ENCODE results near the gene SNX9.
"Not testable (repeated sequence)": the region's sequence is repeated elsewhere in the genome, so short reads cannot be mapped to it uniquely, and the experiment has no call there.

The SNX9 gene

DNA sequence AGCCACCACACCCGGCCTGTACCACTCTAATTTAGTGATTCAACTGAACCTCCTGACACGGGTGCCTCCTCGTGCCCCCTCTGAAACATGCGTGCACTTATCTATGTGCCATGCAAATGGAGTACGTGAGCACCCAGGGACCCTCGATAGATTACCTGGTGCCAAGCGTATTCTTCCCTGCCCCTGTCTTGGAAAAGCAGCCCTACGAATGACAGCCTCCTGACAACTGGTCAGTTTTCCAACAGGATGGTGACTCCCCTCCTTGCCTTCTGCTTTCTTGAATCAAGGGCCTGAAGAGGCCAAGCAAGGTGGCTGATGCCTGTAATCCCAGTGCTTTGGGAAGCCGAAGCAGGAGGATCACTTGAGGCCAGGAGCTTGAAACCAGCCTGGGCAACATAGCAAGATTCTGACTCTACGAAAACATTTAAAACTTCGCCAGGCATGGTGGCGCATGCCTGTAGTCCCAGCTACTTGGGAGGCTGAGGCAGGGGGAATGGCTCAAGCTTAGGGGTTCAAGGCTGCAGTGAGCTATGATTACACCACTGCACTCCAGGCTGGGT, 133.2 kb downstream of the SNX9 start:
- ATAC-seq: no peak

DNA sequence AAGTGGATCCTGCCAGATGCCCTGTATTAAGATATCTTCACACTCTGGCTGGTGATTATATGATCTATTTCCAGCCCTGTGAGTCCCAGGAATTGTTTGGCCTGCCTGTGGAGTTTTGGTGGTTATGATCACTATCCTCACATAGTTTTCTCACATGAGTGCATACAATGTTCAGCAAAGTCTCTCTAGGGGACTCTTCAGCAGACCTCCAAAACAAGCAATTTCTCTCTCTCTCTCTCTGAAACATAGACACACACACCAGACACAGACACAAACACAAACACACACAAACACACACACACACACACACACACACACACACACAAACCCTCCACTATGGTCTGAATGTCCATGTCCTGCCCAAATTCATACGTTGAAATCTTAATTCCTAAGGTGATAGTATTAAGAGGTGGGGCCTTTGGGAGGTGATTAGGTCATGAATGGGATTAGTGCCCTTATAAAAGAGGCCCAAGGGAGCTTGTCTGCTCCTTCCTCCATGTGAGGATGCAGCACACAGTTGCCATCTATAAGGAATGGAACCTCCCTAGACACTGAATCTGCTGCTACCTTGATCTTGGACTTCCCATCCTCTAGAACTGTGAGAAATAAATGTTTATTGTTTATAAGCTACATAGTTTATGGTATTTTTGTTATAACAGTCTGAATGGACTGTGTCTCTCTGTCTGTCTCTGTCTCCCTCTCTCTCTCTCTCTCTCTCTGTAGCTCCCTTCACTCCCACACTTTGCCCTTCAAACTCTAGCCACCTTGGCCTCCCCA, 136.6 kb downstream of the SNX9 start:
- no peak for ATAC-seq

DNA sequence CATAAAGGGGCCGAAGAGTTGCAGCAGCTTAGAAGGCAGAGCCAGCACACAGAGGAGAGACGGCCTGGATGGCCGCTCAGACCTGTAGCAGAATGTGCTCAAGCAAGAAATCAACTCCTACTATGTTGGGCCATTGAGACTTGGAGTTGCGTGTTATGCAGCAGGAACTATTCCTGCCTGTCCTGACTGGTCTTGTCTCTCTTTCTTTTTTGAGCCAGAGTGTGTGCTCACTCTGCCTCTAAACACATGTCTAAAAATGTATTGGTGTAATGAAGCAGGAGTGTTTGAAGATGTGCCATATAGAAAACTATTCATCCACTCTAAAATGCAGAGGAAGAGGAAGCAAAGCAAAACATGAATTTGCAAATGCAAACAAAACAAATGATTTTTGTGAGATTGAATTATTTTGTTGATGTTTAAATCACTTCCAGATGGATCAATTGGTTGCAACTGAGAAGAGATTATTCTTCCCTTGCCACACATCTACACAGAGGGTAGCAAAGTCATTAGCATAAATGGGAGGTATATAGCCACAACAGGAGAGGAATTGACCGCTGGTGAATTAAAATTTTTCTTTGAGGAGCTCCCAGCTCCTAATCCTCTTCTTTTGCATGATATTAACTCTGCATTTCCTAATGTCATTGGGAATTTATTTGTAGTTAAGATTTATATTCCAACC, 138.2 kb downstream of the SNX9 start:
- ATAC-seq: no peak

DNA sequence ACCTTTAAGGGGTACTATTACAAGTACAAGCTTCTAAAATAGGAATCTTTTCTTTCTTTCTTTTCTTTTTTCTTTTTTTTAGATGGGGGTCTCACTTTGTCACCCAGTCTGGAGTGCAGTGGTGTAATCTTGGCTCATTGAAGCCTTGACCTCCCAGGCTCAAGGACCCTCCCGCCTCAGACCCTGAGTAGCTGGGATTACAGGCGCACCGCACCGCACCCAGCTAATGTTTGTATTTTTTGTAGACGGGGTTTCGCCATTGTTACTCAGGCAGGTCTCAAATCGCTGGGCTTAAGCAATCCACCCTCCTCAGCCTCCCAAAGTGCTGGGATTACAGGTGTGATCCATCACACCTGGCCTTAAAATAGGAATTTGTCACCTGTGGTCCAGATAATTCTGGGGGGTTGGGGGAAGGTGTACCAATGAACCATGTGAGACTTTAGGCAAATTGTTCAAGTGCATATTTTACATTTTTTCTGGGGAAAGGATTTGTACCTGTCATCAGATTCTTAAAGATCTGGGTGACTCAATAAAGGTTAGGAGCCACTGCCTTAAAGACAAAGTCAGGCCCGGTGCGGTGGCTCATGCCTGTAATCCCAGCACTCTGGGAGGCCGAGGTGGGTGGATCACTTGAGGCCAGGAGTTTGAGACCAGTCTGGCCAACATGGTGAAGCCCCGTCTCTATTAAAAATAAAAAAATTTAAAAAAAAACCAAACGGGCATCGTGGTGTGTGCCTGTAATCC, 139.0 kb downstream of the SNX9 start:
- ATAC-seq: peak in 1 of 2 donors; percentile 37

DNA sequence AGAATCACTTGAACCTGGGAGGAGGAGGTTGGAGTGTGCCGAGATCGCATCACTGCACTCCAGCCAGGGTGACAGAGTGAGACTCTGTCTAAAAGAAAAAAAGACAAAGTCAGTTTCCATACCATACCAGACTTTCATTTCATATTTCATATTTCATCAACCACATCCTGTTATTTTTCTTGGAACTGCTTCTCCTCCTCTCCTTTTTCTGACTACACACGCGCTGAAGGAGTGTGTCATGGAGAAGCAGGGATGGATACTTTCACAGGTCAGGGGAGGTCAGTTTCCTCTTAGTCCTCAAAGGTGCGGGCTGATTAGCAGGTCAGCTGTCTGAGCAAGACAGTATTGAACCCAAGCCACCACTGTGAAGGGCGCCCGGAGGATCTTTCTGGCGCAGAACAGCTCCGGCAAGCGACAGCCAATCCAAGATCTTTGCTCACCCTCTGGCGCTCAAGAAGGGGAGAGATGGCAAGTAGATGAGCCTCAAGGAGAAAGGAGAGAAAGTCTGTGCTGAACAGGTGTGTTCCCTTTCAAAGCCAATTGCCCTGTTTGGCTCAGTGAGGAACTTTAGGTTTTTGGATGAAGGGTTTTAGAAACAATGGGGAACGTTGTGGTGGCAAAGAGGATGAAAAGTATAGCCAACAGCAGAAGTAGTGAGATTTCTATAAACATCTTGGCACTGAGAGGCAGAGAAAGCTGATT, 139.7 kb downstream of the SNX9 start:
- ATAC-seq: peak; percentile 76 to 78

DNA sequence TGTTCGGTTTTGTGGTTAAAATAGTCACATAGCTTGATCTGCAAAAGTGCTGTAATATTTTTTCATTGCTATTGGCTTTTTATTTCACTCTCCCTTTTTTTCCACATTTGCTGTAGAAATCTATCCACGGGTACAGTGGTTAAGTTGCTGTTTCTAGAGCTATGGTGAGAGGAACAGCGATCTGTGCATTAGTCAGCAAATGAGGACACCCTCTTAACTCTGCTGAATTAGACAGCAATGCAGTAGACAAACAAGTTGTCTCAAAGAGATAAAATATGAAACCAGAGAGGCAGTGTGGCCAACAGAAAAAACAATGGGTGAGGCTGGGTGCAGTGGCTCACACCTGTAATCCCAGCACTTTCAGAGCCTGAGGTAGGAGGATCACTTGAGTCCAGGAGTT, 141.1 kb downstream of the SNX9 start:
- ATAC-seq: peak; percentile 23 to 42

DNA sequence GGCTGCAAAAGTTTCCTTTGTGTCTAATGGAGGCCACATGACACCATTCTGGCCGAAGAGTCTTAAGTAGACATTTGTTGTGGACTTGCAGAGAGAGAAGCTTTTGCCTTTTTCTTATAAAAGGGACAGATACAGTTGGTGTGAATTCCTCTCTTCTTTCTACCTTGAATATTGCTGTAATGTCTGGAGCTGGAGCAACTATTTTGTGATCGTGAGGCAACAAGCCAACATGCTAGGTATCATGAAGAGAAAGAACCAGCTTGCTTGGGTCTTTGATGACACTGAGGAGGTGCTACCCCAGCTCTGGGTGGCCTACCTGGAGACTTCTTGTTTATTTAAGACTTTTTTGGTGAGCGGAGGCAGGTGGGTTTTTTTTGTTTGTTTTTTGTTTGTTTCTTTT, 142.3 kb downstream of the SNX9 start:
- ATAC-seq: no peak

DNA sequence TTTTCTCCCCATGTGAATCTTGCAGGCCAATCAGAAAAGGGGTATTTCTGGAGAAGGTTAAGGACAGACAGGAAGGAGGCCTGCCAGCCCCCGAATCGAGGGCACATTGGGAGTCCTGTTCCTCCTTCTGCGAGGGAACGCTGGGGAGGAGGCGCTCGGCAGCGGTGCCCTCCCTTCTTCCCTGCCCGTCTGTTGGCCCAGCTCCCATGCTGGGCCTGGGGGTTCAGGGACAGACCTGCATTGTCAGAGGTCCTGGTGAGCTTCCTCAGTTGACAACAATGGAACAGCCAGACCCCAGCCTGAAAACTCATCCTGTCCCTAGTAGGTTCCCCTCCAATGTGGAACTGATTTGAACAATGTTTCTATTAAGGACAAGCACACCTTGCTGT, 143.5 kb downstream of the SNX9 start:
- no peak for ATAC-seq

DNA sequence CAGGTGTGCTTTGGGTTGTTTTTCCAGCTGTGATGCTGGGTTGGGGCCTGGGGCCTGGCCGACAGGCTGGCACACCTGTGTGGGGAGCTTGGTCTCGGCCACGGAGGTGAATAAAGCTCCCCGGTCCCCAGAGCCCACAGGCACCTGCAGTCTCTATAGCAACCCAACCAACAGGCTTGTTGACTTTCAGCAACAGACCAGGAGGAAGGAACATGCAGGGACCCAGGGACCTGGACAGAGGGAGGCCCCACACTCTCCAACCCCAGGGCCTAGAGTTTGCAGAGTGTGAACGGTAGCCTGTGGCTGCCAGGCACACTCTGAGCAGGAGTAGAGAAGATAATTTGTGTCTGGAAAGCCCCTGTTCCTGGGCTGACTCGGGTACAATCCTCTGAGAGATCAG, 144.0 kb downstream of the SNX9 start:
- ATAC-seq: no peak

DNA sequence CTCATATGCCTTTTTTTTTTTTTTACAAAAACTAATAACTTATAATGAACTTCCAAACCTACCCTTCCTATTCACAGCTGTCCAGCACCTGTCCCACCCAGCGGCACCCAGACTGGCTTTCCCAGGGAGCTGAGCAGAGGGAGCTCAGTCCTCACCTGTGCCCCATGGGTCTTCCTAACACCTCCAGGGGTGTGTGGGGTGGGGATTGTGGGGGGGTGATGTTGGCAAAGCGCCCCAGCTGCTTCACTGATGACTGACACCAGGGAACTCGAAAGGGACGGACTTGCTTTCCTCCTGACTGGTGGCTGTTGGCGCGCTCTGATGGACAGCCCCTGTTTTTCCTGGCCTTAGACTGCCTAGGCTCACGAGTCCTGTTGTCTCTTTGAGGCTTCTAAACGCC, 144.4 kb downstream of the SNX9 start:
- ATAC-seq: no peak

DNA sequence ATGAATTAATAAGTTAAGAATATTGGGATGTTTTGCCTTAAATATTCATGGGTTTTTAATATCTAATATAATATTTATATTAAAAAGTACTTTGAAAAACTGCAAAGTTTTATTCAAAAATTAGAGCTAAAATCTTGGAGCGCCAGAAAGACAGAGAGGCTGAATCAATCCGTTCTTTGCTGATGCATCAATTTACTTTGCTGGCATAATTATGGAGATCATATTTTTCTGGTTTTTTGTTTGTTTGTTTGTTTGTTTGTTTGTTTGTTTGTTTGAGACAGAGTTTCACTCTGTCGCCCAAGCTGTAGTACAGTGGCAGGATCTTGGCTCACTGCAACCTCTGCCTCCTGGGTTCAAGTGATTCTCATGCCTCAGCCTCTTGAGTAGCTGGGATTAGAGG, 149.1 kb downstream of the SNX9 start:
- ATAC-seq: not testable (repeated sequence)

DNA sequence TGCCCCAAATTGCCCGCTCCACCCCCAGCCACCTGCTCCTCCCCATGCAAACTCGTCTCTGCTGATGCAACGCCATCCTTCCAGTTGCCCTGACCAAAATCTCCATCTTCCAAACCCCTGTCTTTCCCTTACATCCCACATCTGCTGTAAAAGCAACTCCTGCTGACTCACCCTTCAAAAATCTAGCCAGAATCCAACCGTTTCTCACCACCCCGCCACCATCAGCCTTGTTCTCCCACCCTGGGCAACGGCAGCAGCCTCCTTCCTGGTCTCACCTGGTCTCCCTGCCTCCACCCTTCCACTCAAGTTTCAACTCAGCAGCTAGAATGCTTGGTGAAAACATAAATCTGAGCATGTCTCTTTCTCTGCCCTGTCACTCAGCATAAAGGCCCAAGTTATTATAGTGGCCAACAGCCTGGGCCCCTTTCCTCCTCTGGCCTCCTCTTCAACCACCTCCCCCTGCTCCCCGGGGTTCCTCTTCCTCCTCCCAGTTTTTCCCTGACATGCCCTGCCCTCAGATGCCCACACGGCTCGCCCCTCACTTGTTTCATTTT, 151.4 kb downstream of the SNX9 start:
- ATAC-seq: no peak

DNA sequence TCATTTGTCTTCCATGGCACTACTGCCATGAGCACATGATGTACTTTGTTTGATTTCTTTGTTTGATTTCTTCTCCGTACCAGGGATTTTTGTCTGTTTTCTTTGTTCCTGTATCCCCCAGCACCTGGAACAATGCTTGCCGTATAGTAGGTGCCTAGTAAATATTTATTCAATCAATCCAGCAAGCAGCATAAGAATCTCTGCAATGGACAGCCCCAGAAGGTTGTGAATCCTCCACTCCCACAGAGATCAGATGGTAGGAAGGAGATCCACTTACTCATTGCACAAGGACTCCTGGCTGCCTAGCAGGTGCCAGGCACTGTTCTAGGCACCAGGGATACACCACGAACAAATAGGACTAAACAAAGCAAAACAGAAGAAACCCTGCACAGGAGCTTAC, 151.9 kb downstream of the SNX9 start:
- no peak for ATAC-seq

DNA sequence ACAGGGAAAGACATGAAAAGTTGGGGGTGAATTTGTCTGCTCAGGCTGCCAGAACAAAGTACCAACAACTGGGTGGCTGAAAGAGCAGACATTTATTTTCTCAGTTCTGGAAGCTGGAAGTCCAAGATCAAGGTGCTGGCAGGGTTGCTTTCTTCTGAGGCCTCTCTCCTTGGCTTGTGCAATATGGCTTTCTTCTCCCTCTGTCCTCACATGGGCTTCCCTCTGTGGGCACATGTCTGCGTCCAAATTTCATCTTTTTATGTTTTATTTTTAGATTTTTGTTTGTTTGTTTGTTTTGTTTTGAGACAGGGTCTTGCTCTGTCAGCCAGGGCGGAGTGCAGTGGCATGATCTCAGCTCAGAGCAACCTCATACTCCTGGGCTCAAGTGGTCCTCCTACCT, 152.4 kb downstream of the SNX9 start:
- ATAC-seq: no peak

DNA sequence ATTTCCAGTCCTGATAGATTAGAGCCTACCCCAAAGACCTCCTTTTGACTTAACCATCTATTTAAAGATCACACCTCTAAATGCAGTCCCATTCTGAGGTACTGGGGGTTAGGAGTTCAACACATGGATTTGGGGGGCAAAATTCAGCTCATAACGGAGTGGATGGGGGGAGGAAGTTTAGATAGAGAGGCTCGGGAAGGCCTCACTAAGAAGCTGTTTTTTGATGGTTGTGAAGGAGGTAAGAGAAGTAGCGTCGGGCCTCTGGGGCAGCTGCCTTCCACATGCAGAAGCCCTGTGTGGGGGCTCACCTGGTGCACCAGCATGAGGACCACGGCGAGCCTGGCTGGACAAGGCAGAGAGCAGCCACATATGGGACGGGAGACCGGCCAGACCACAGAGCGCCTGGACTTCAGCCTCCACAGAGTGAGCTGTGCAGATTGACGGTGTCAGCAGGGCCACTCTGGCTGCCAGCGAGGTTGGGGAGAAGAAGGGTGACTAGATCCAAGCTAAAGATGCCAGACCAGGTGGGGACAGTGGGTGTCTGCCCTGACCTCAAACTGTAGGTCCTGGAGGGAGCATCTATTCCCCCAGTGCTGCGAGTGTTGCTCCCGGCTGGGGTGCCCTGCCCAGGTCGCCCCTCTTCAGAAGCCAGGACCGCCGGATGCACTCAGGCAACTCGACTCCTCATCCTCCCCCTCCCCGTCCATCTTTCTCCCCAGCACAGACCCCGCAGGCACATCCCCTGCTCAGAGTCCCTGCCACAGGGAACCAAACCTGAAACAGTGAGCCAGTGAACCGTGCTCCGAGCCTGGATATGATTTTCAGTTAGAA, 153.5 kb downstream of the SNX9 start:
- ATAC-seq: no peak

DNA sequence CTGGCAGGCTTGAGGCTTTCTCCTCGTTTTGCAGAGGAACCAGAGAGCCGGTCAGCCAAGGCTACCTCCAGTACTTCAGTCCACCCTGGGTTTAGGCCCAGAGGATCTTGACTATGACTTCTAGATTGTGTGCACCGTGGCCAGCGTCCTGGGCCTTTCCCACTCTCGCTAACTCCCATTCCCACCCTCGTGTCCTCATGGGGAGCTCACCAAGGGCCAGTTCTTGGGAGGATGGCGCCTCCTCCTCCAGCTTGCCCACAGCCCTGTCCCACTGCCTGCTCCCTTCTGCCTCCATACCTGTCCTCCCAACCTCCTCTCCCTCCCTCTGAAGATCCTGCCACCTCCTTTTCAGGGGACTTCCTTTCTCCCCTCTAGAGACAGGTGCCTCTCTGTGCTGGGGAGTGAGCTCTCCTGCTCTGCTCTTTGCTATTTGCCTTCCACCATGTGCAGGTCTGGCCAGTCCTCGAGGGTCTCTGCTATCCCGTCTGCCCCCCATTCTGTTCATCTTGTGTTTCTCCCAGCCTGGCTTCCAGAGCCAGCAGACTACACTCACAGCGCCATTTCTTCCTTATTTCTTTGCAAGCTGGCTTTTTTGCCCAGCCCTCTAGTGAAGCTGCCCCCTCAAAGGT, 154.2 kb downstream of the SNX9 start:
- no peak for ATAC-seq

DNA sequence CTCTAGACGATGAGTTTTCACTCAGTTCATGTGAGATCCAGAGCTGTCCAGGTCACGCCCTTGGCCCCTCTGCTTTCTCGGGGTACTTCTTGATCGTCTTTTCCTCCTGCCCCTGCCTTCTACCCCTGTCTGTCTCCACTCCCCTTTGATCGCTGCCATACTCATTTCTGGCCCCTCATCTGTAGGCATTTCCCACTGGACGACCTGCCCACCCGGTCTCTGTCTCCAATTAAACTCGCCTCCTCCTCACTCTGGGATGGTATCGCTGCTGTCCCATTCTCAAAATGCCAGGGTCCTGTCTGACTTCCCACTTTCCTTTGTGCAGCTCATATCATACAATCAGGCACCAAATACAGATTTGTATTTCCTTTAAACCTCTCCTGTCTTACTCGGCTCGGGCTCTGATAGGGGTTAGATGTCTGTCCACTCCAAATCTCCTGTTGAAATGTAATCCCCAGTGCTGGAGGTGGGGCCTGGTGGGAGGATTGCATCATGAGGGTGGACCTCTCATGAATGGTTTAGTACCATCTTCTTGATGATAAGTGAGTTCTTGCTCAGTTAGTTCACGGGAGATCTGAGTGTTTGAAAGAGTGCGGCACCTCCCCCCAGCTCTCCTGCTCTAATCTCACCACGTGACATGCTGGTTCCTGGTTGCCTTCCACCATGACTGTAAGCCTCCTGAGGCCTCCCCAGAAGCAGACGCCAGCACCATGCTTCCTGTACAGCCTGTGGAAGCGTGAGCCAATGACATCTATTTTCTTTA, 155.2 kb downstream of the SNX9 start:
- no peak for ATAC-seq

DNA sequence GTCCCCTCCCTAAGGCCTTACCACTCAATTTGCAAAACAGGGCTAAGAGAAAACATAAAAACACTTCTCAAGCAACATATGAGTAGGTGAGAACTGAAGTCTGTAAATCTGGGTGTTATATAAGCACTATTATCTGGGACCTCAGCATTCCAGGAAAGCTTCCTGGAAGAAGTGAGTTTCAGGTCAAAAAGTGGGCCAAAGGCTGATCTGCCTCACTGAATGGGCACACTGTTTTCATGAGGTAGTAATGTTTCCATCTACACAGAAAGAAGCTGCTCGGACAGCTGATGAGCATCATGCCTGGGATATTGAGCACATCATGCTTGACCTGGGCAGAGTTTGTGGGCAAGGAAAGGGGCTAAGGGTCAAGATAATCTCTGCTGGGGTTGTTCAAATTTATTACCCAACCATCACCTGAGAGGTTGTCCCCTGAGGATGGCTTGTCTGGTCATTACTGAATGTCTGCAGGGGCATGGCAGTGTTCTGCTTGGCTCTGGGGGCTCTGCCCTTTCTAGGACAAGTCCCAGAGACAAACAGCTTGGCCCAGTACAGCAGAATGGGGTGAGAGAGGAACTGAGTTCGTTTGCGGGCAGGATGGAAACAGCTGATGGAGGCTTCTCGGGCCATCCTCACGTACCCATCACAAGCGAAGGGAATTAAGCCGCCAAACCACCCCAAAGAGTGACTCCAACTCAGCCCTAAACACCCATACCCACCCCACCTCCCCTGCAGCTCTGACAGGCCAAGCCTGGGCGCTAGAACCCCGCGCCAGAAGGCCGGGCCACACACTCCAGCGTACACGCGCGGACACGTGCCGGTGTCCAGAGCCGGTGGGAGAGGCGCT, 157.5 kb downstream of the SNX9 start:
- ATAC-seq: no peak

DNA sequence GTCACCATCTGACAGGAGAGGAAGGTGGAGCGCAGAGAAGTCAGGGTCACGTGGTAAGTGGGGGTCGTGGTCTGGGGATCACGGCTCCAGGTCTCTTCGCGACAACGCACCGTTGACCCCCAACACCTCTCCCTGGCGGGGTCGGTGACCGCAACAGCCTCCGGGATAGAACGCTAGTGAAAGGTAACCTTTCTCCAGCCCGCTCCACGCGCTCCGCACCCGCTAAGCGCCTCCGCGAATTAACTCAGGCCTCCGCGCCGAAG, 158.0 kb downstream of the SNX9 start:
- no peak for ATAC-seq
